Mesendoderm (in vitro differentiated cells): ENCODE data around the gene PSORS1C2.

ENCODE experiments used
- DNase-seq: peaks from one replicate; pipeline ENCODE4 v3.0.0; 2013
- H2AK5ac ChIP-seq: 2 replicates; pipeline ENCODE4 v1.6.1; 2013; ENCODE audit warnings: low read length, inconsistent platforms
- H2BK120ac ChIP-seq: 2 replicates; pipeline ENCODE4 v1.6.1; 2013; ENCODE audit warnings: low read depth, mild to moderate bottlenecking, low read length, moderate library complexity, mixed read lengths
- H2BK15ac ChIP-seq: replicated peaks from 2 replicates; pipeline ENCODE4 v1.6.1; 2013; ENCODE audit warnings: low read depth, mild to moderate bottlenecking, moderate library complexity
- H2BK5ac ChIP-seq: 2 replicates; pipeline ENCODE4 v1.6.1; 2013; ENCODE audit warnings: low read length, inconsistent platforms
- H3K18ac ChIP-seq: 2 replicates; pipeline ENCODE4 v1.6.1; 2013; ENCODE audit warnings: mild to moderate bottlenecking, low read length, mixed read lengths
- H3K23ac ChIP-seq: one replicate; pipeline ENCODE4 v1.6.1; 2013; ENCODE audit warnings: low read length
- H3K27ac ChIP-seq: 2 replicates; pipeline ENCODE4 v1.5.1; 2013; ENCODE audit warnings: low read depth, mild to moderate bottlenecking, inconsistent platforms, low read length, moderate library complexity
- H3K27me3 ChIP-seq: 2 replicates; pipeline ENCODE4 v1.6.1; 2013; ENCODE audit warnings: low read length, control low read depth, mild to moderate bottlenecking, inconsistent platforms; ENCODE audit not compliant: insufficient read depth, poor library complexity
- H3K36me3 ChIP-seq: 2 replicates; pipeline ENCODE4 v1.6.1; 2013; ENCODE audit warnings: low read length, inconsistent platforms; ENCODE audit not compliant: control insufficient read depth, insufficient read depth
- H3K4ac ChIP-seq: one replicate; pipeline ENCODE4 v1.6.1; 2013; ENCODE audit warnings: low read depth, mild to moderate bottlenecking, low read length, moderate library complexity
- H3K4me1 ChIP-seq: 2 replicates; pipeline ENCODE4 v1.6.1; 2013; ENCODE audit warnings: low read depth, low read length, inconsistent platforms; ENCODE audit not compliant: control insufficient read depth
- H3K4me2 ChIP-seq: 2 replicates; pipeline ENCODE4 v1.6.1; 2013; ENCODE audit warnings: low read length
- H3K4me3 ChIP-seq: 2 replicates; pipeline ENCODE4 v1.5.1; 2013; ENCODE audit warnings: mild to moderate bottlenecking, low read length
- H3K56ac ChIP-seq: one replicate; pipeline ENCODE4 v1.6.1; 2013; ENCODE audit warnings: low read length
- H3K79me1 ChIP-seq: 2 replicates; pipeline ENCODE4 v1.6.1; 2013; ENCODE audit warnings: low read length, inconsistent platforms
- H3K79me2 ChIP-seq: 2 replicates; pipeline ENCODE4 v1.6.1; 2013; ENCODE audit warnings: mild to moderate bottlenecking, low read length; ENCODE audit not compliant: control insufficient read depth, insufficient read depth
- H3K9ac ChIP-seq: 2 replicates; pipeline ENCODE4 v1.6.1; 2013; ENCODE audit warnings: low read length, inconsistent platforms
- H4K5ac ChIP-seq: one replicate; pipeline ENCODE4 v1.6.1; 2013; ENCODE audit warnings: low read length
- H4K8ac ChIP-seq: one replicate; pipeline ENCODE4 v1.6.1; 2013; ENCODE audit warnings: low read depth, mild to moderate bottlenecking, control low read depth, low read length, moderate library complexity
- WGBS: extraction: QIAGEN DNeasy Blood & Tissue Kit; methylation state at CpG from one replicate; pipeline ENCODE4 v1.1.7; 2013; ENCODE audit warnings: low lambda C conversion rate, missing lambda C conversion rate; ENCODE audit not compliant: insufficient coverage; ENCODE audit errors: extremely low coverage; 5-methylcytosine and 5-hydroxymethylcytosine counted together

The PSORS1C2 gene

DNA sequence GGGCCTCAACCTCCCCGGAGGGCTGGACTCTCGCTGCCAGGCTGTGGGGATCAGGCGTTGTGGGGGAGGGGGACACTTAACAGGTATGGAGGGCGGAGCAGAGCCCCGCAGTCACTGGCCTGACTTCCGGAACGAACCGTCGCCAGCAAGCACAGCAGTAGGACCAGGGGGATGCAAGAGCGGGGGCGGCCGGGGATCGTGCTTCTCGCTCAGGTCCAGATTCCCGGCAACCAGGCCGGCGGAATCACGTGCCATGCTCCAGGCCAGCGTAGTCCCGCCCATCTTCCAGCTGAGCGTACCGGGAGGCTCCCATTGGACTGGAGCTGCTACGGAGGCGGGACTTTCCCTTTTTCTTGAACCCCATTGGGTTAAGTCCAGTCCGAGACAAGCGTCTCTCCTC, 41.6 kb upstream of the PSORS1C2 start:
- peak; percentile 64 for DNase-seq
- Histone ChIP-seq H3K27ac (no peak overlapping the region), H3K4me1 (no peaks in the 10 kb centered on the region), H2BK15ac (no peak overlapping the region), H3K4ac (no peak overlapping the region), H3K4me2 (no peak overlapping the region), H2AK5ac (no peak overlapping the region), H2BK120ac (no peak overlapping the region), H3K79me1 (no peaks in the 10 kb centered on the region), H3K36me3 (no peaks in the 10 kb centered on the region), H3K79me2 (no peaks in the 10 kb centered on the region), H3K9ac (no peak overlapping the region), H4K8ac (no peak overlapping the region), H3K56ac (no peak overlapping the region), H4K5ac (no peak overlapping the region), H3K27me3 (no peaks in the 10 kb centered on the region), H2BK5ac (no peak overlapping the region), H3K4me3 (no peak overlapping the region), H3K23ac (no peak overlapping the region), H3K18ac (no peak overlapping the region)
- no CpG with 5 or more reads among the region's 26 CpGs for WGBS

DNA sequence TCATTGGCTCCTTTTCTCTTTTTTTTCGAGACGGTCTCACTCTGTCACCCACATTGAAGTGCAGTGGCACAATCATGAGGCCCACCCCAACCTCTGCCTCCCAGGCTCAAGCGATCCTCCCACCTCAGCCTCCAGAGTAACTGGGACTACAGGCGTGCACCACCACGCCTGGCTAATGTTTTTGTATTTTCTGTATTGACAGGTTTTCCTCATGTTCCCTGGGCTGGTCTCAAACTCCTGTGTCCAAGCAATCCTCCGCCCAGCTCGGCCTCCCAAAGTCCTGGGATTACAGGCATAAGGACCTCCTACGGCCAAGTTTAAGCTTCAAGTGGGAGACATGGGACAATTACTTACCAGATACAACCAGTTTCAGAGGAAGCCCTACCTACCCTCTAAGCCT, 41.0 kb upstream of the PSORS1C2 start:
- H3K36me3 ChIP-seq = no peaks in the 10 kb centered on the region
- no peaks in the 10 kb centered on the region for H3K27me3 ChIP-seq
- no peaks in the 10 kb centered on the region for H3K79me1 ChIP-seq
- H3K4ac ChIP-seq = no peak overlapping the region
- no peak overlapping the region for H4K8ac ChIP-seq
- H3K9ac ChIP-seq = no peak overlapping the region
- no peak overlapping the region for H3K23ac ChIP-seq
- H3K4me2 ChIP-seq = no peak overlapping the region
- H3K18ac ChIP-seq = no peak overlapping the region
- DNase-seq = no peak
- H2BK120ac ChIP-seq = no peak overlapping the region
- H3K4me1 ChIP-seq = no peaks in the 10 kb centered on the region
- no peak overlapping the region for H2BK15ac ChIP-seq
- no peak overlapping the region for H2BK5ac ChIP-seq
- H3K4me3 ChIP-seq = no peak overlapping the region
- H4K5ac ChIP-seq = no peak overlapping the region
- no peak overlapping the region for H2AK5ac ChIP-seq
- no peak overlapping the region for H3K56ac ChIP-seq
- no peak overlapping the region for H3K27ac ChIP-seq
- WGBS = no CpG with 5 or more reads among the region's 8 CpGs
- no peaks in the 10 kb centered on the region for H3K79me2 ChIP-seq

DNA sequence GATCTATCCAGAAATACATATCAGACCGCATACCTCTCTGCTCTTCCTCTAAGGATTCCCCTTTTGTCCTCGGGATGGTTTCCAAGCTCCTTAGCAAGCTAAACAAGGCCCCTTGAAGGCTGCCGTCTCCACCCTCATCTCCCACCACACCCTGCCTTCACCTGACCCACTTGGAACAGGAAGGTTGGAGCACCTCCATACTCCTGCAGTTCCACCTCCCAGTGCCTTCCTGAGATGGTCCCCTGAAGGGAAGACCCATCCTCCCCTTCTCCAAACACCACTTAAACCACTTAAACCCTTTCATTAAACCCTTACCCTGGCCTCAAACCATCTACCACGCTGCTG, 40.1 kb upstream of the PSORS1C2 start:
- H3K79me1 ChIP-seq = no peaks in the 10 kb centered on the region
- H3K56ac ChIP-seq = no peak overlapping the region
- H4K8ac ChIP-seq = no peak overlapping the region
- no peaks in the 10 kb centered on the region for H3K4me1 ChIP-seq
- no peak overlapping the region for H2BK5ac ChIP-seq
- H3K4me2 ChIP-seq = no peak overlapping the region
- H4K5ac ChIP-seq = no peak overlapping the region
- H3K9ac ChIP-seq = no peak overlapping the region
- H2BK120ac ChIP-seq = no peak overlapping the region
- whole genome bisulfite sequencing = no CpG with 5 or more reads among the region's 4 CpGs
- H3K18ac ChIP-seq = no peak overlapping the region
- no peak overlapping the region for H3K23ac ChIP-seq
- no peaks in the 10 kb centered on the region for H3K27me3 ChIP-seq
- no peak for DNase-seq
- no peak overlapping the region for H3K4me3 ChIP-seq
- H2AK5ac ChIP-seq = no peak overlapping the region
- H2BK15ac ChIP-seq = no peak overlapping the region
- no peaks in the 10 kb centered on the region for H3K36me3 ChIP-seq
- peaks cover 3% of the 10 kb centered on the region for H3K79me2 ChIP-seq
- no peak overlapping the region for H3K27ac ChIP-seq
- H3K4ac ChIP-seq = no peak overlapping the region

DNA sequence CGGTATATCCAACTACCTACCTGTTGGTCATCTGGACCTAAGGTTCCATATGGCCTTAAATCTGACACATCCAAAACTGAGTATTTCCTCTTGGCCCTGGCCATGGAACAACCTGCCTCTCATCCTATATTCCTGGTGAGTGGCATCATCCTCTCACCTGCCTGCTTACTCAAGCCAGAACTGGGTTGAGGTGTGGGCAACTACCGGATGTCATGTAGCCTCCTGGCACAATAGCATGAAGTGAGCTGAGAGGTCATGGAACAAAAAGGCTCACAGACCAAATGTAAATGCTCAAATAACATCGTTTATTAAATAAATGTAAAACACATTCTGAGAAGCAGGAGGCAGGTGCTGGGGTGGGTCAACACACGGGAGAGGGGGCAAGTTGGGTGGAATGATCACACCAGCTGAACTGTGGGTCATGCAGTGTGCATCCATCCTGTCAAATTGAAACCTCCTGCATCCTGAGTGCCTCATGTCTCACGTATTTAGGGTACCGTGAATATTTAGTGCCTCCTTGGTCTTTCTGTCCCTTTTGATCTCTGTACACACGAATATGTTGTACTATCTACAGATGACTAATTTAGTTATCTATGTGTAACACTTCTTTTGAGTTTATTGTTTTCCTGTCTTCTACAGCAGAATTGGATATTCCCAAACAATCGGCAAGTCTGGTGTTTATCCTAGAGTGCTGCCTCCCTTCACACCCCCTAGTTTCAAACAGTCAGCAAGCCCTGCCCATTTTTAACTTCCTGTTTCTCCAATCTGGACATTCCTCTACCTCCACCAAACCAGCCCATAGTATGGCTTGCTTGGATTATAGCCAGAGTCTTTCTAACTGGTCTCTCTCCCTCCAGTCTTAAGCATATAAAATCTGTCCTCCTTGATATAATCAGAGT, 39.5 kb upstream of the PSORS1C2 start:
- H3K4me3 ChIP-seq = no peak overlapping the region
- peaks cover 1% of the 10 kb centered on the region for H3K4me1 ChIP-seq
- H2BK120ac ChIP-seq = no peak overlapping the region
- H4K5ac ChIP-seq = no peak overlapping the region
- no peak overlapping the region for H4K8ac ChIP-seq
- H3K56ac ChIP-seq = no peak overlapping the region
- H3K36me3 ChIP-seq = no peaks in the 10 kb centered on the region
- H2BK15ac ChIP-seq = no peak overlapping the region
- no CpG with 5 or more reads among the region's 8 CpGs for WGBS
- no peak overlapping the region for H3K4ac ChIP-seq
- H3K4me2 ChIP-seq = no peak overlapping the region
- H3K79me1 ChIP-seq = no peaks in the 10 kb centered on the region
- peaks cover 3% of the 10 kb centered on the region for H3K79me2 ChIP-seq
- H3K9ac ChIP-seq = no peak overlapping the region
- H3K18ac ChIP-seq = no peak overlapping the region
- H3K27me3 ChIP-seq = no peaks in the 10 kb centered on the region
- H2BK5ac ChIP-seq = no peak overlapping the region
- no peak overlapping the region for H3K27ac ChIP-seq
- DNase-seq = no peak
- no peak overlapping the region for H2AK5ac ChIP-seq
- no peak overlapping the region for H3K23ac ChIP-seq

DNA sequence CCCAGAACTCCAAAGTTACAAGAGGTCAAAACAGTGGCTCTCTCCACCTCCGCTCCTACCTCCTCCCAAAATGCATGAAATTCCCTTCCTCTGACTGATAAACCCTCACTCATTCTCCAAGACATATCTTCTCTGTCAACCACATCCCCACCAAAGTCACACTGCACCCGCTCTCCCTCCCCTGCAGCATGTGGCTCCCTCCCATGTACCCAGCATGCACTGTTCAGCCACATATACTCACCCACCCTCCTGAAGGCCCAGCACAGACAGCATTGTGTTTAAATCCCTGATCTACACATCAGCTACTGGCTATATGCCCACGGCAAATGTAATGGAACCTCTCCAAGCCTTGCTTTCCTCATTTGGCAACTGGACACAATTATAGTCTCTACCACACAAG, 37.1 kb upstream of the PSORS1C2 start:
- no peak overlapping the region for H2BK15ac ChIP-seq
- H3K9ac ChIP-seq = no peak overlapping the region
- H3K23ac ChIP-seq = no peak overlapping the region
- peaks cover 9% of the 10 kb centered on the region for H3K4me1 ChIP-seq
- DNase-seq = peak; percentile 57
- no peaks in the 10 kb centered on the region for H3K27me3 ChIP-seq
- H4K8ac ChIP-seq = no peak overlapping the region
- no peak overlapping the region for H3K4ac ChIP-seq
- H3K4me2 ChIP-seq = no peak overlapping the region
- no peak overlapping the region for H3K27ac ChIP-seq
- WGBS = no CpG with 5 or more reads among the region's 3 CpGs
- no peak overlapping the region for H2BK5ac ChIP-seq
- no peak overlapping the region for H2BK120ac ChIP-seq
- H3K18ac ChIP-seq = no peak overlapping the region
- H3K36me3 ChIP-seq = no peaks in the 10 kb centered on the region
- H3K79me2 ChIP-seq = peaks cover 3% of the 10 kb centered on the region
- no peak overlapping the region for H3K4me3 ChIP-seq
- H3K56ac ChIP-seq = peak overlapping the region; percentile 63
- H3K79me1 ChIP-seq = no peaks in the 10 kb centered on the region
- H2AK5ac ChIP-seq = no peak overlapping the region
- H4K5ac ChIP-seq = no peak overlapping the region

DNA sequence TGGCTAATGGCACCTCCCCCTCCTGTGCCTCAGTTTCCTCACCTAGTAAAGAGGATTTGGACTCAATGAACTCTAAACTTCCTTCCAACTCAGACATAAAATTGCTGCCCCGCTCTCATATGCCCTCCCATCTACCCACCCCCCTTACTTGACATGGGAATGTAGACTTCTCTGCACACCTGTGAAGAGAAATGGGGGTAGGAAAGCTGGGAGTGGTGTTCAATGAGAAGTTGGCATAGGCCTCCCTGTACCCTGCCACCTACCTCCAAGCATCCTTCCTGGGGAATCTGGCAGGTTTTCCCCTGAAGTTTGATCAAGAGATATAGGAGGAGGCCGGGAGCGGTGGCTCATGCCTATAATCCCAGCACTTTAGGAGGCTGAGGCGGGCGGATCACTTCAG, 35.5 kb upstream of the PSORS1C2 start:
- Histone ChIP-seq H3K36me3 (no peaks in the 10 kb centered on the region), H3K4me2 (no peak overlapping the region), H3K79me1 (no peaks in the 10 kb centered on the region), H3K9ac (no peak overlapping the region), H2BK15ac (no peak overlapping the region), H4K5ac (no peak overlapping the region), H3K23ac (no peak overlapping the region), H3K4me3 (no peak overlapping the region), H3K4ac (peak overlapping the region; percentile 42), H3K79me2 (peaks cover 14% of the 10 kb centered on the region), H3K4me1 (peaks cover 11% of the 10 kb centered on the region), H3K27me3 (no peaks in the 10 kb centered on the region), H2BK5ac (no peak overlapping the region), H2AK5ac (no peak overlapping the region), H3K18ac (peak overlapping the region; percentile 15), H4K8ac (no peak overlapping the region), H3K27ac (no peak overlapping the region), H3K56ac (peak overlapping the region; percentile 92), H2BK120ac (peak overlapping the region; percentile 45)
- no CpG with 5 or more reads among the region's 5 CpGs for WGBS
- no peak for DNase-seq
